GM20000 (cell line): ENCODE measurements around the gene DOLPP1.
A peak's percentile ranks its signal among the peaks of the same experiment; 100 is the strongest.

ENCODE experiments used
- DNase-seq: peaks from one replicate; pipeline ENCODE4 v3.0.0; 2012; ENCODE audit warnings: low spot score
- CTCF ChIP-seq: IDR thresholded peaks from 2 replicates; pipeline ENCODE4 v1.5.1; 2012; ENCODE audit warnings: mild to moderate bottlenecking, control low read depth; ENCODE audit errors: extremely low read depth, missing control alignments

The DOLPP1 gene

GRCh38 chr9:129131300-129132145 lies 50.6 kb downstream of the DOLPP1 start:
- peak; percentile 99 for TF ChIP-seq CTCF
- peak; percentile 83 for DNase-seq

GRCh38 chr9:129133082-129133481 lies 52.2 kb downstream of the DOLPP1 start:
- no peak for TF ChIP-seq CTCF
- no peak for DNase-seq

GRCh38 chr9:129135476-129135875 lies 54.6 kb downstream of the DOLPP1 start:
- DNase-seq, result no peak
- no peak for TF ChIP-seq CTCF

GRCh38 chr9:129136446-129137035 lies 55.6 kb downstream of the DOLPP1 start:
- TF ChIP-seq CTCF, result no peak
- DNase-seq, result no peak

- no peak for TF ChIP-seq CTCF
- no peak for DNase-seq
These were observed 56.6 kb downstream of the DOLPP1 start for GRCh38 chr9:129137292-129138143.

- TF ChIP-seq CTCF, result no peak
- DNase-seq, result no peak
These were observed 57.2 kb downstream of the DOLPP1 start for GRCh38 chr9:129138144-129138462.
